ENCODE measurements around the gene E2F6. TPM values are rescaled to one million over a fixed set of nuclear protein-coding genes. Genes with fewer than 3 reads are reported as not detected.

Gene E2F6
- total RNA-seq, 1 donor from 2014 or later: 12.1 TPM

- Histone ChIP-seq H3K27me3 (ENCODE audit: control insufficient read depth, insufficient read depth, low read length) (no peaks in the 10 kb centered on the region), H3K36me3 (ENCODE audit: control insufficient read depth, insufficient read depth, low read length) (no peaks in the 10 kb centered on the region), H3K4me3 (ENCODE audit: low read depth, low read length) (no peak overlapping the region)
- no peak for TF ChIP-seq CTCF (IDR thresholded peaks at IDR 0.05; ENCODE audit: insufficient read depth, low read length, severe bottlenecking)
- FAIRE-seq (no peak), DNase-seq (ENCODE audit: low read depth) (peak; percentile 26)
These were observed 30.9 kb downstream of the E2F6 start for GRCh38 chr2:11435036-11435435.

- no peak for TF ChIP-seq CTCF (IDR thresholded peaks at IDR 0.05; ENCODE audit: insufficient read depth, low read length, severe bottlenecking)
- DNase-seq (ENCODE audit: low read depth): no peak
- no peak for FAIRE-seq
- Histone ChIP-seq H3K4me3 (ENCODE audit: low read depth, low read length) (no peak overlapping the region), H3K27me3 (ENCODE audit: control insufficient read depth, insufficient read depth, low read length) (no peaks in the 10 kb centered on the region), H3K36me3 (ENCODE audit: control insufficient read depth, insufficient read depth, low read length) (no peaks in the 10 kb centered on the region)
These were observed 31.5 kb downstream of the E2F6 start for GRCh38 chr2:11434443-11434842.

- Histone ChIP-seq H3K36me3 (ENCODE audit: control insufficient read depth, insufficient read depth, low read length) (no peaks in the 10 kb centered on the region), H3K4me3 (ENCODE audit: low read depth, low read length) (no peak overlapping the region), H3K27me3 (ENCODE audit: control insufficient read depth, insufficient read depth, low read length) (no peaks in the 10 kb centered on the region)
- DNase-seq (ENCODE audit: low read depth): no peak
- no peak for FAIRE-seq
- TF ChIP-seq CTCF (IDR thresholded peaks at IDR 0.05; ENCODE audit: insufficient read depth, low read length, severe bottlenecking): no peak
These were observed 32.1 kb downstream of the E2F6 start for GRCh38 chr2:11433822-11434221.

GRCh38 chr2:11430729-11431128, 35.2 kb downstream of the E2F6 start:
- Histone ChIP-seq H3K4me3 (ENCODE audit: low read depth, low read length) (no peak overlapping the region), H3K27me3 (ENCODE audit: control insufficient read depth, insufficient read depth, low read length) (no peaks in the 10 kb centered on the region), H3K36me3 (ENCODE audit: control insufficient read depth, insufficient read depth, low read length) (no peaks in the 10 kb centered on the region)
- no peak for FAIRE-seq
- no peak for TF ChIP-seq CTCF (IDR thresholded peaks at IDR 0.05; ENCODE audit: insufficient read depth, low read length, severe bottlenecking)
- peak; percentile 74 for DNase-seq (ENCODE audit: low read depth)

- H3K36me3 ChIP-seq (ENCODE audit: control insufficient read depth, insufficient read depth, low read length): no peaks in the 10 kb centered on the region
- H3K27me3 ChIP-seq (ENCODE audit: control insufficient read depth, insufficient read depth, low read length): no peaks in the 10 kb centered on the region
- H3K4me3 ChIP-seq (ENCODE audit: low read depth, low read length): no peak overlapping the region
- FAIRE-seq (no peak), DNase-seq (ENCODE audit: low read depth) (no peak)
- TF ChIP-seq CTCF (IDR thresholded peaks at IDR 0.05; ENCODE audit: insufficient read depth, low read length, severe bottlenecking): no peak
These were observed 38.7 kb downstream of the E2F6 start for GRCh38 chr2:11427224-11427623.

- no peak for DNase-seq (ENCODE audit: low read depth)
- no peak overlapping the region for H3K4me3 ChIP-seq (ENCODE audit: low read depth, low read length)
- H3K36me3 ChIP-seq (ENCODE audit: control insufficient read depth, insufficient read depth, low read length): no peaks in the 10 kb centered on the region
- no peak for FAIRE-seq
- no peak for TF ChIP-seq CTCF (IDR thresholded peaks at IDR 0.05; ENCODE audit: insufficient read depth, low read length, severe bottlenecking)
- no peaks in the 10 kb centered on the region for H3K27me3 ChIP-seq (ENCODE audit: control insufficient read depth, insufficient read depth, low read length)
These were observed 43.0 kb downstream of the E2F6 start for GRCh38 chr2:11422901-11423435.
